Erythroblast (primary cell): Measurements from ENCODE around the gene DUSP16.

ENCODE experiments used
- GATA1 ChIP-seq: IDR thresholded peaks from 2 replicates; pipeline ENCODE4 v1.6.1; 2011; ENCODE audit warnings: low read depth, mild to moderate bottlenecking, control low read depth, low read length, moderate library complexity
- POLR2A ChIP-seq: IDR thresholded peaks from 2 replicates; pipeline ENCODE4 v1.6.1; 2011; ENCODE audit warnings: mild to moderate bottlenecking, low read length

- TF ChIP-seq POLR2A (no peak), GATA1 (no peak)
Measured at GRCh38 chr12:12482959-12483358, 79.7 kb downstream of the DUSP16 start.
